Transverse colon (tissue), 4 donors: ENCODE data around the gene ADGRG3. TPM values are rescaled to one million over a fixed set of nuclear protein-coding genes. Genes with fewer than 3 reads are reported as not detected.

Experiments used
- DNase-seq: peaks from one replicate; pipeline ENCODE4 v3.0.0-alpha.2; 2019
- H3K27ac ChIP-seq, 4 donors: fragments of 200-600 bp; sonication (generic); 2 replicates each; pipeline ENCODE4 v1.5.1; 2016 to 2018; ENCODE audit warnings: inconsistent platforms in 4 of 4
- H3K27me3 ChIP-seq: fragments of 200-600 bp; sonication (generic); 2 replicates; pipeline ENCODE4 v1.5.1; 2017; ENCODE audit warnings: inconsistent platforms
- H3K36me3 ChIP-seq, 4 donors: fragments of 200-600 bp; sonication (generic); 2 replicates each; pipeline ENCODE4 v1.5.1; 2017 to 2019; ENCODE audit warnings: inconsistent platforms in 4 of 4
- H3K4me1 ChIP-seq, 4 donors: fragments of 200-600 bp; sonication (generic); 2 replicates each; pipeline ENCODE4 v1.5.1; 2017 to 2020; ENCODE audit warnings: inconsistent platforms in 4 of 4
- H3K4me3 ChIP-seq, 4 donors: fragments of 200-600 bp; sonication (generic); 1 replicate in 1 of 4; 2 replicates in 3 of 4; pipeline versions ENCODE4 v1.5.1 to v1.6.1; 2017 to 2019; ENCODE audit warnings: inconsistent platforms in 4 of 4
- H3K9me3 ChIP-seq, 2 donors: fragments of 200-600 bp; sonication (generic); 2 replicates each; pipeline ENCODE4 v1.5.1; 2017 to 2019; ENCODE audit warnings: inconsistent platforms in 2 of 2
- EP300 ChIP-seq: sonication (generic); formaldehyde crosslinking; IDR thresholded peaks from one replicate; pipeline ENCODE4 v1.6.1; 2017; ENCODE audit warnings: antibody characterized with exemption, low read depth
- POLR2A ChIP-seq: fragments of 450-650 bp; IDR thresholded peaks from one replicate; pipeline ENCODE4 v1.6.1; 2016; ENCODE audit warnings: antibody characterized with exemption, mild to moderate bottlenecking, moderate library complexity
- POLR2AphosphoS5 ChIP-seq, 3 donors: sonication (generic); formaldehyde crosslinking; IDR thresholded peaks; one replicate each; pipeline ENCODE4 v1.6.1; 2016; ENCODE audit warnings: antibody characterized with exemption in 3 of 3
- WGBS, 2 donors: methylation state at CpG; one replicate each; pipeline ENCODE4 v1.1.5; 2018; ENCODE audit warnings: low coverage in 1 of 2; 5-methylcytosine and 5-hydroxymethylcytosine counted together
- in situ Hi-C, 4 donors: fragments of 200-750 bp; cut with MboI; loops; one replicate each; pipeline versions ENCODE4 v1.15.0 to v1.15.1; 2017; ENCODE audit warnings: low sequenced_read_pairs in 3 of 4, low pct_ligation_motif_present in 1 of 4, low pct_unique_long_range_greater_than_20kb in 1 of 4
- intact Hi-C: fragments of 100-400 bp; cut with DNase I; formaldehyde crosslinking; loops from one replicate; pipeline ENCODE4 v1.15.1; 2023; ENCODE audit warnings: low total_unique reads
- total RNA-seq, 4 donors: library from RNA; depleted of rRNA; stranded (reverse); fragments of >200 nt; gene quantifications; one replicate each; pipeline ENCODE4 v1.1.0, GENCODE V29; 2016
- TF ChIP-seq, protein P1 (sequence below), 5 experiments: fragments of 200-600 bp in 3 of 5; fragments of 450-650 bp in 2 of 5; sonication (generic) in 3 of 5; IDR thresholded peaks; 1 replicate in 2 of 5; 2 replicates in 3 of 5; pipeline ENCODE4 v1.5.1; 2016 to 2017; ENCODE audit warnings: antibody characterized with exemption in 5 of 5, inconsistent platforms in 3 of 5, mild to moderate bottlenecking in 2 of 5, moderate library complexity in 1 of 5

Gene ADGRG3
- total RNA-seq, 4 donors from 2014 or later: 1.5 to 2.7 (median 2.2) TPM; not detected in 1

DNA sequence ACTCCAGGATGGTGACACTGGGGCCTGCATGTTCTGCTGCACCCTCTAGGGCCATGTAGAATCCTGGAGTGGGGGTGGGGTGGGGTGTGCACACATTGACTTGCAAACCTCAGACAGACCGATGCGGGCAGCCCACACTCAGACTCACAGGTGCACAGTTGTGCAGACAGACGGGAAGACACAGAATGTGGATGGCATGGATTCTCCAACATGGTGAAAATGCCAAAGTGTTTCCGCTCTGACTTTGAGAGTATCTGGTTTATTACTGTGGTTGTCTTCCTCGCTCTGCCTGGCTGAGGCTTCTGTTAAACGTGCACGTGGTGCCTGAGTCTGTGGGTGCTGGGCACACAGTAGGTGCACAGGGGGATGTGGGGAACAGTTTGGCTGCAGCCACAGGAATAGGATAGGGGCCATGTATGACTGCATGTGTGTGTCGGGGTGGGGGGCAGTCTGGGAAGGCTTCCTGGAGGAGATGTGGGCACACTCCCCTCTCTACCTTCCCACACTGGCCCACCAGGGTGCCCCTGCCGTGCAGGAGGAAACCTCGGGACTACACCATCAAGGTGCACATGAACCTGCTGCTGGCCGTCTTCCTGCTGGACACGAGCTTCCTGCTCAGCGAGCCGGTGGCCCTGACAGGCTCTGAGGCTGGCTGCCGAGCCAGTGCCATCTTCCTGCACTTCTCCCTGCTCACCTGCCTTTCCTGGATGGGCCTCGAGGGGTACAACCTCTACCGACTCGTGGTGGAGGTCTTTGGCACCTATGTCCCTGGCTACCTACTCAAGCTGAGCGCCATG lies 9.0 kb upstream of the ADGRG3 start:
- H3K9me3 ChIP-seq: no peaks in the 10 kb centered on the region
- no peaks in the 10 kb centered on the region for H3K4me1 ChIP-seq
- H3K27ac ChIP-seq: no peak overlapping the region
- intact Hi-C loops (no loop called here), in situ Hi-C loops (loop anchor here in 1 of 4 donors (10.0 kb wide), 1 partner anchor 64 kb away; no protein-coding TSS in a partner anchor)
- H3K4me3 ChIP-seq: no peak overlapping the region
- H3K27me3 ChIP-seq: no peaks in the 10 kb centered on the region
- WGBS, 2 donors: 78% methylated on average over 19 of the region's 19 CpGs; no CpG with 5 or more reads in 1 of the 2 donors
- TF ChIP-seq, protein P1, sequence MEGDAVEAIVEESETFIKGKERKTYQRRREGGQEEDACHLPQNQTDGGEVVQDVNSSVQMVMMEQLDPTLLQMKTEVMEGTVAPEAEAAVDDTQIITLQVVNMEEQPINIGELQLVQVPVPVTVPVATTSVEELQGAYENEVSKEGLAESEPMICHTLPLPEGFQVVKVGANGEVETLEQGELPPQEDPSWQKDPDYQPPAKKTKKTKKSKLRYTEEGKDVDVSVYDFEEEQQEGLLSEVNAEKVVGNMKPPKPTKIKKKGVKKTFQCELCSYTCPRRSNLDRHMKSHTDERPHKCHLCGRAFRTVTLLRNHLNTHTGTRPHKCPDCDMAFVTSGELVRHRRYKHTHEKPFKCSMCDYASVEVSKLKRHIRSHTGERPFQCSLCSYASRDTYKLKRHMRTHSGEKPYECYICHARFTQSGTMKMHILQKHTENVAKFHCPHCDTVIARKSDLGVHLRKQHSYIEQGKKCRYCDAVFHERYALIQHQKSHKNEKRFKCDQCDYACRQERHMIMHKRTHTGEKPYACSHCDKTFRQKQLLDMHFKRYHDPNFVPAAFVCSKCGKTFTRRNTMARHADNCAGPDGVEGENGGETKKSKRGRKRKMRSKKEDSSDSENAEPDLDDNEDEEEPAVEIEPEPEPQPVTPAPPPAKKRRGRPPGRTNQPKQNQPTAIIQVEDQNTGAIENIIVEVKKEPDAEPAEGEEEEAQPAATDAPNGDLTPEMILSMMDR (IDR thresholded peaks at IDR 0.05): no peak
- TF ChIP-seq POLR2AphosphoS5 (IDR thresholded peaks at IDR 0.05) (no peak), EP300 (no peak), POLR2A (no peak)
- DNase-seq: no peak
- H3K36me3 ChIP-seq: no peaks in the 10 kb centered on the region

DNA sequence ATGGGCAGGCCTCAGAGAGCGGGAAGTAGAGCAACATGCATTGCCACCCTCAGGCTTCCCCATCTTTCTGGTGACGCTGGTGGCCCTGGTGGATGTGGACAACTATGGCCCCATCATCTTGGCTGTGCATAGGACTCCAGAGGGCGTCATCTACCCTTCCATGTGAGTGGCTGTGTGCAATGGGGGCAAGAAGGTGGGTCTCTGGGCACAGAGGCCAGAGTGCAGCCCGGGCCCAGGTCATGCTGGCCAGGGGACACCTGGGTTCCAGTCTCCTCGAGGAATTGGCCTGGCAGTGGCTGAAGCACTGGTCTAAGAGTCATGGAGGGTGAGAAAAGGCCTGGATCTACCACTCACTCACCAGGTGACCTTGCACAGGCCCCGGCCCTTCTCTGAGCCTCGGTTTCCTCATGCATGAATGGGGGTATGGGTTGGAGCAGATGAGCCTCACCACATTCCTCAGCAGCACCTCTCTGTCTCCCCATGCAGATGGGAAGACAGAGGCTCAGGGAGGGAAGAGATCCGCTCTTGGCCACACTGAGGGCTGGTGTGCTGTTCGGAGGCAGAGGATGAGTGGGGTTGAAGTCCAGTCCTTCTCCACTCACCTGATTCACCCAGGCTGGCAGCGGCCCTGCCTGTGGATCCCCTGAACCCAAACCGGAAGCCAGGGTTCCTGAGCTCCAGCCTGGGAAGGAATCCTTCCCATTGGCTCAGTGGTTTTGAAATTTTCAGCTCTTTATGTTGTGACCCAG lies 7.2 kb upstream of the ADGRG3 start:
- in situ Hi-C loops (no loop called here), intact Hi-C loops (no loop called here)
- Histone ChIP-seq H3K27me3 (no peaks in the 10 kb centered on the region), H3K4me1 (no peaks in the 10 kb centered on the region), H3K27ac (no peak overlapping the region), H3K36me3 (no peaks in the 10 kb centered on the region), H3K9me3 (no peaks in the 10 kb centered on the region), H3K4me3 (no peak overlapping the region)
- DNase-seq: no peak
- no peak for TF ChIP-seq EP300
- TF ChIP-seq POLR2A: no peak
- TF ChIP-seq POLR2AphosphoS5 (IDR thresholded peaks at IDR 0.05): no peak
- TF ChIP-seq, protein P1 (IDR thresholded peaks at IDR 0.05): no peak
- WGBS, 2 donors: 80 to 88% methylated on average over 2 to 11 of the region's 11 CpGs

DNA sequence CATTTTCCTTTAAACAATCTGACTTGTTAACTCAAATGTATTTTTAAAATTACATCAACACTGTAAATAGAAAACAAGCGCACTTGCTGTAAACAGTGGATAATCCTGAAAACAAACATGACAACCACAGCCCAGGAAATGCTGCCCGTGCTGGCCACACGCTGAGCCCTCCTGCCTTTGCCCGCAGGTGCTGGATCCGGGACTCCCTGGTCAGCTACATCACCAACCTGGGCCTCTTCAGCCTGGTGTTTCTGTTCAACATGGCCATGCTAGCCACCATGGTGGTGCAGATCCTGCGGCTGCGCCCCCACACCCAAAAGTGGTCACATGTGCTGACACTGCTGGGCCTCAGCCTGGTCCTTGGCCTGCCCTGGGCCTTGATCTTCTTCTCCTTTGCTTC lies 6.6 kb upstream of the ADGRG3 start:
- H3K36me3 ChIP-seq: no peaks in the 10 kb centered on the region

More for the DNA sequence above, 6.6 kb upstream of the ADGRG3 start:
- Histone ChIP-seq H3K4me3 (no peak overlapping the region), H3K9me3 (no peaks in the 10 kb centered on the region), H3K27ac (no peak overlapping the region), H3K27me3 (no peaks in the 10 kb centered on the region), H3K4me1 (no peaks in the 10 kb centered on the region)
- intact Hi-C loops (no loop called here), in situ Hi-C loops (no loop called here)
- no peak for DNase-seq
- no peak for TF ChIP-seq POLR2A
- TF ChIP-seq EP300: no peak
- TF ChIP-seq, protein P1 (IDR thresholded peaks at IDR 0.05): no peak
- no peak for TF ChIP-seq POLR2AphosphoS5 (IDR thresholded peaks at IDR 0.05)
- whole genome bisulfite sequencing, 2 donors: 55 to 91% methylated on average over 1 to 7 of the region's 7 CpGs
